H1 (cell line): ENCODE measurements around the gene MAGEC2. TPM values are rescaled to one million over a fixed set of nuclear protein-coding genes. Genes with fewer than 3 reads are reported as not detected.

Source experiments
- CTCF ChIA-PET: fragments of 300-600 bp; sonication (Branson Sonifier 250); formaldehyde crosslinking; loops from one replicate; lab custom pipeline; 2021; ENCODE audit not compliant: partially characterized antibody; lab: Charles Lee
- POLR2A ChIA-PET: fragments of 300-600 bp; sonication (Branson Sonifier 250); formaldehyde crosslinking; loops from one replicate; lab custom pipeline; 2021; ENCODE audit warnings: inconsistent platforms; ENCODE audit not compliant: partially characterized antibody; lab: Charles Lee
- DNase-seq, 2 experiments: peaks; one replicate each; pipeline versions ENCODE4 v3.0.0 to v3.0.0-alpha.2; 2010 to 2022; ENCODE audit warnings: low spot score in 2 of 2, low read depth in 1 of 2, mixed read lengths in 1 of 2
- FAIRE-seq: peaks from 2 replicates; lab custom pipeline; 2011; peaks lifted over from hg19 to GRCh38; lab: Jason Lieb, UNC
- H2AFZ ChIP-seq: 2 replicates; pipeline ENCODE4 v1.8.1; 2012; ENCODE audit warnings: low read length, inconsistent platforms
- H2AK5ac ChIP-seq: 2 replicates; pipeline ENCODE4 v1.6.1; 2013; ENCODE audit warnings: low read depth, low read length
- H2BK120ac ChIP-seq: replicated peaks from 2 replicates; pipeline ENCODE3; 2013; ENCODE audit warnings: low read depth, low read length, inconsistent platforms
- H2BK12ac ChIP-seq: 2 replicates; pipeline ENCODE4 v1.6.1; 2013; ENCODE audit warnings: low read depth, low read length
- H2BK15ac ChIP-seq: 2 replicates; pipeline ENCODE4 v1.6.1; 2013; ENCODE audit warnings: low read length
- H2BK20ac ChIP-seq: 2 replicates; pipeline ENCODE4 v1.6.1; 2013; ENCODE audit warnings: low read length
- H2BK5ac ChIP-seq: 2 replicates; pipeline ENCODE4 v1.6.1; 2013; ENCODE audit warnings: low read depth, low read length
- H3K14ac ChIP-seq: 2 replicates; pipeline ENCODE4 v1.6.1; 2013; ENCODE audit warnings: inconsistent platforms; ENCODE audit not compliant: insufficient read length
- H3K18ac ChIP-seq: 2 replicates; pipeline ENCODE4 v1.6.1; 2013; ENCODE audit warnings: low read length; ENCODE audit errors: extremely low read depth
- H3K23ac ChIP-seq: 2 replicates; pipeline ENCODE4 v1.6.1; 2013; ENCODE audit warnings: inconsistent platforms; ENCODE audit not compliant: insufficient read length
- H3K23me2 ChIP-seq: 2 replicates; pipeline ENCODE4 v1.6.1; 2013; ENCODE audit warnings: low read depth, low read length
- H3K27ac ChIP-seq: 2 replicates; pipeline ENCODE4 v1.6.1; 2011; ENCODE audit warnings: low read depth, low read length, inconsistent platforms
- H3K27me3 ChIP-seq, 4 experiments: replicated peaks in 1 of 4; 1 replicate in 1 of 4; 2 replicates in 3 of 4; pipeline versions ENCODE4 v1.6.1 to v1.8.1; 2011 to 2013; ENCODE audit warnings: low read length in 3 of 4, mild to moderate bottlenecking in 3 of 4, inconsistent platforms in 2 of 4, mixed read lengths in 2 of 4, moderate library complexity in 1 of 4; ENCODE audit not compliant: control insufficient read depth in 3 of 4, insufficient read depth in 3 of 4; ENCODE audit errors: extremely low read depth in 1 of 4
- H3K36me3 ChIP-seq, 4 experiments: 2 replicates each; pipeline versions ENCODE4 v1.6.1 to v1.8.1; 2011 to 2013; ENCODE audit warnings: mild to moderate bottlenecking in 4 of 4, low read length in 3 of 4, moderate library complexity in 2 of 4, control low read depth in 1 of 4, inconsistent platforms in 1 of 4; ENCODE audit not compliant: insufficient read depth in 4 of 4, control insufficient read depth in 2 of 4
- H3K4ac ChIP-seq: replicated peaks from 2 replicates; pipeline ENCODE3; 2013; ENCODE audit warnings: low read length, low read depth, mixed read lengths, inconsistent platforms; ENCODE audit not compliant: insufficient read length
- H3K4me1 ChIP-seq, 4 experiments: replicated peaks in 1 of 4; 1 replicate in 1 of 4; 2 replicates in 3 of 4; pipeline versions ENCODE4 v1.6.1 to v1.8.1; 2011 to 2013; ENCODE audit warnings: low read length in 3 of 4, inconsistent platforms in 2 of 4, mixed read lengths in 1 of 4; ENCODE audit not compliant: insufficient read depth in 4 of 4, control insufficient read depth in 3 of 4
- H3K4me2 ChIP-seq, 2 experiments: 2 replicates each; pipeline versions ENCODE4 v1.6.1 to v1.8.1; 2011 to 2013; ENCODE audit warnings: low read depth in 2 of 2, low read length in 2 of 2, control low read depth in 1 of 2, inconsistent platforms in 1 of 2, mild to moderate bottlenecking in 1 of 2; ENCODE audit not compliant: insufficient read depth in 1 of 2
- H3K4me3 ChIP-seq, 4 experiments: fragments of 200-600, 300-600 bp in 1 of 4; sonication (generic), shearing (Covaris generic), sonication (Bioruptor Twin) in 1 of 4; 2 replicates each; pipeline versions ENCODE4 v1.5.1 to v1.8.1; 2011 to 2016; ENCODE audit warnings: low read length in 4 of 4, low read depth in 3 of 4, control low read depth in 2 of 4, inconsistent platforms in 2 of 4, mild to moderate bottlenecking in 2 of 4, mixed read lengths in 1 of 4, moderate library complexity in 1 of 4; ENCODE audit not compliant: insufficient read depth in 2 of 4; ENCODE audit errors: extremely low read depth in 1 of 4
- H3K56ac ChIP-seq: replicated peaks from 2 replicates; pipeline ENCODE3; 2013; ENCODE audit warnings: low read depth, mild to moderate bottlenecking, mixed read lengths, low read length, inconsistent platforms; ENCODE audit not compliant: insufficient read length
- H3K79me1 ChIP-seq: 2 replicates; pipeline ENCODE4 v1.6.1; 2013; ENCODE audit warnings: low read depth, low read length, control low read depth
- H3K79me2 ChIP-seq, 2 experiments: 2 replicates each; pipeline versions ENCODE4 v1.6.1 to v1.8.1; 2012 to 2013; ENCODE audit warnings: low read length in 2 of 2, mild to moderate bottlenecking in 2 of 2, inconsistent platforms in 1 of 2; ENCODE audit not compliant: insufficient read depth in 2 of 2, control insufficient read depth in 1 of 2
- H3K9ac ChIP-seq, 4 experiments: replicated peaks in 1 of 4; 1 replicate in 1 of 4; 2 replicates in 3 of 4; pipeline versions ENCODE4 v1.6.1 to v1.8.1; 2011 to 2013; ENCODE audit warnings: low read depth in 3 of 4, low read length in 3 of 4, control low read depth in 2 of 4, mild to moderate bottlenecking in 2 of 4, moderate library complexity in 2 of 4, inconsistent platforms in 1 of 4; ENCODE audit errors: extremely low read depth in 1 of 4
- H3K9me3 ChIP-seq, 2 experiments: 2 replicates each; pipeline versions ENCODE4 v1.6.1 to v1.8.1; 2012 to 2013; ENCODE audit warnings: mild to moderate bottlenecking in 2 of 2, moderate library complexity in 2 of 2, control low read depth in 1 of 2, inconsistent platforms in 1 of 2, low read depth in 1 of 2, low read length in 1 of 2, mixed read lengths in 1 of 2; ENCODE audit not compliant: insufficient read depth in 2 of 2
- H4K20me1 ChIP-seq, 2 experiments: replicated peaks in 1 of 2; 2 replicates each; pipeline versions ENCODE3 to v1.8.1; 2011 to 2013; ENCODE audit warnings: inconsistent platforms in 2 of 2, low read length in 2 of 2, mild to moderate bottlenecking in 1 of 2; ENCODE audit not compliant: insufficient read depth in 2 of 2, control insufficient read depth in 1 of 2
- H4K5ac ChIP-seq: 2 replicates; pipeline ENCODE4 v1.6.1; 2013; ENCODE audit warnings: low read length, low read depth, mixed read lengths, inconsistent platforms; ENCODE audit not compliant: insufficient read length
- H4K8ac ChIP-seq: 2 replicates; pipeline ENCODE4 v1.8.0; 2013; ENCODE audit warnings: mild to moderate bottlenecking, moderate library complexity, low read length, inconsistent platforms; ENCODE audit not compliant: insufficient read depth; ENCODE audit errors: extremely low read depth
- H4K91ac ChIP-seq: replicated peaks from 2 replicates; pipeline ENCODE3; 2013; ENCODE audit warnings: low read length, mixed read lengths, inconsistent platforms; ENCODE audit not compliant: insufficient read length
- ASH2L ChIP-seq: fragments of 200-600, 300-600 bp; sonication (generic); IDR thresholded peaks from one replicate; pipeline ENCODE4 v1.7.1; 2017; ENCODE audit warnings: low read length
- CTBP2 ChIP-seq: IDR thresholded peaks from 2 replicates; pipeline ENCODE4 v1.7.0; 2011; ENCODE audit warnings: borderline replicate concordance, mild to moderate bottlenecking, moderate library complexity, mixed read lengths, low read length; ENCODE audit not compliant: insufficient read depth, insufficient read length
- EP300 ChIP-seq, 2 experiments: IDR thresholded peaks; 1 replicate in 1 of 2; 2 replicates in 1 of 2; pipeline ENCODE4 v1.6.1; 2011 to 2012; ENCODE audit warnings: low read depth in 2 of 2, low read length in 2 of 2, mild to moderate bottlenecking in 2 of 2, borderline replicate concordance in 1 of 2, inconsistent platforms in 1 of 2, moderate library complexity in 1 of 2
- KDM1A ChIP-seq: fragments of 200-600, 300-600 bp; sonication (generic); IDR thresholded peaks from 2 replicates; pipeline ENCODE4 v1.7.1; 2016; ENCODE audit warnings: mild to moderate bottlenecking, low read length, borderline replicate concordance
- KDM4A ChIP-seq: IDR thresholded peaks from one replicate; pipeline ENCODE4 v1.7.1; 2012; ENCODE audit warnings: low read depth, mild to moderate bottlenecking, moderate library complexity, low read length, inconsistent platforms; ENCODE audit not compliant: severe bottlenecking
- PHF8 ChIP-seq: fragments of 200-600 bp; sonication (generic); conservative IDR thresholded peaks from 2 replicates; pipeline ENCODE4 v1.7.1; 2012; ENCODE audit warnings: low read depth, mild to moderate bottlenecking, inconsistent platforms, low read length, moderate library complexity
- POLR2A ChIP-seq, 2 experiments: IDR thresholded peaks; 1 replicate in 1 of 2; 2 replicates in 1 of 2; pipeline ENCODE4 v1.6.1; 2011; ENCODE audit warnings: low read depth in 2 of 2, low read length in 2 of 2, mild to moderate bottlenecking in 2 of 2; ENCODE audit errors: control extremely low read depth in 1 of 2
- SAP30 ChIP-seq: fragments of 300-600 bp; sonication (generic); IDR thresholded peaks from 2 replicates; pipeline ENCODE4 v1.7.1; 2012; ENCODE audit warnings: low read length, moderate library complexity, mild to moderate bottlenecking, inconsistent platforms; ENCODE audit not compliant: insufficient read depth, insufficient replicate concordance
- TAF1 ChIP-seq: IDR thresholded peaks from 2 replicates; pipeline ENCODE4 v1.6.1; 2011; ENCODE audit warnings: mild to moderate bottlenecking, low read depth, low read length
- TAF7 ChIP-seq: optimal IDR thresholded peaks from 2 replicates; pipeline ENCODE3; 2011; ENCODE audit warnings: low read depth, mild to moderate bottlenecking, inconsistent platforms, low read length, moderate library complexity, borderline replicate concordance
- TBP ChIP-seq: IDR thresholded peaks from 2 replicates; pipeline ENCODE4 v1.6.1; 2011; ENCODE audit warnings: low read depth, low read length, improper control_type of control experiment
- ZNF274 ChIP-seq: IDR thresholded peaks from 2 replicates; pipeline ENCODE4 v1.7.0; 2012; ENCODE audit warnings: low read length, borderline replicate concordance; ENCODE audit errors: extremely low read depth
- WGBS, 2 experiments: shearing (Covaris generic) in 1 of 2; methylation state at CpG; one replicate each; pipeline versions ENCODE4 v1.1.6 to v1.1.7; 2013 to 2015; ENCODE audit warnings: low lambda C conversion rate in 2 of 2, mixed read lengths in 2 of 2, inconsistent platforms in 1 of 2, low coverage in 1 of 2, missing lambda C conversion rate in 1 of 2; ENCODE audit not compliant: insufficient replicate concordance in 2 of 2, insufficient coverage in 1 of 2, insufficient read length in 1 of 2; ENCODE audit errors: extremely low coverage in 1 of 2, missing lambda C conversion rate in 1 of 2; 5-methylcytosine and 5-hydroxymethylcytosine counted together
- polyA plus RNA-seq, 7 experiments: library from polyadenylated mRNA; depleted of rRNA in 3 of 7; stranded (reverse) in 5 of 7; unstranded in 2 of 7; fragments of >200 nt in 5 of 7; fragments of 200-250 nt in 2 of 7; gene quantifications; 1 replicate in 5 of 7; 2 replicates in 1 of 7; 4 replicates in 1 of 7; pipeline versions ENCODE4 v1.2.1 to v1.2.3, GENCODE V29; 2011 to 2013; ENCODE audit warnings: missing spikeins in 2 of 7, mixed read lengths in 2 of 7
- total RNA-seq: library from RNA; stranded (reverse); fragmentation: NEBNext Ultra II Directional; extraction: Animal tissue kit (Norgen Biotek cat#: 25700); gene quantifications from 2 replicates; pipeline ENCODE4 v1.2.1, GENCODE V29; 2021
- TF ChIP-seq, protein P1 (sequence below): IDR thresholded peaks from 2 replicates; pipeline ENCODE4 v1.6.1; 2012; ENCODE audit warnings: low read length, inconsistent platforms

The MAGEC2 gene
- total and polyA plus RNA-seq, 2 of the 8 experiments (the other 6 are each of a cell fraction or from before 2014, with no cell fraction given): not detected

DNA sequence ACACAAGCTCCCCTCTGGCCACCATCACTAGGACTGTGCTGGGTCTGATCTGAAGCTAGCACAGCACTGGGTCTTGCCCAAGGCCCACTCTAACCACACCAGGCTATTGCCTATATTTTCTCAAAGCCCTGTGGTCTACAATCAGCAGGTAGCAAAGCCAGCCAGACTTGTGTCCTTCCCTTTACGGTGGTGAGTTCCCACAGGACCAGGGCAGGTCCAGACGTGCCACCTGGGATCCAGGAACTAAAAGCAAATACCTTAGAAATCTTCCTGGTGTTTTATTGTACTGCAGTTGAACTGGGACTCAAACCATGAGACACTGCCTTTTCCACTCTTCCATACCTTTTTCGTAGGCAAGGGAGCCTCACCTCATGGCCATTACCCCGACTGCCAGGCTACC lies 9.0 kb upstream of the MAGEC2 start:
- Histone ChIP-seq H3K4me1 (no peaks in the 10 kb centered on the region), H2BK12ac (no peak overlapping the region), H3K4me3 (no peak overlapping the region), H3K4ac (no peak overlapping the region), H3K23ac (no peak overlapping the region), H3K18ac (no peak overlapping the region), H4K20me1 (no peaks in the 10 kb centered on the region), H3K4me2 (no peak overlapping the region), H3K9ac (no peak overlapping the region), H2BK15ac (no peak overlapping the region), H3K9me3 (no peaks in the 10 kb centered on the region), H4K91ac (no peak overlapping the region), H2BK5ac (no peak overlapping the region), H2BK20ac (no peak overlapping the region), H2BK120ac (no peak overlapping the region), H3K79me2 (no peaks in the 10 kb centered on the region), H4K8ac (no peak overlapping the region), H3K27ac (no peak overlapping the region), H2AK5ac (no peak overlapping the region), H3K79me1 (no peaks in the 10 kb centered on the region), H3K23me2 (no peaks in the 10 kb centered on the region), H3K56ac (no peak overlapping the region), H2AFZ (no peak overlapping the region), H4K5ac (no peak overlapping the region), H3K14ac (no peak overlapping the region), H3K27me3 (no peaks in the 10 kb centered on the region), H3K36me3 (no peaks in the 10 kb centered on the region)
- 90% methylated on average over 2 of the region's 4 CpGs; no CpG with 5 or more reads in 1 of the 2 experiments for WGBS, 2 experiments
- ChIA-PET POLR2A (no interaction called here), CTCF (interaction anchor here (0.6 kb wide), 1 partner anchor 100 kb away, joined by 3 read pairs; no protein-coding TSS in a partner anchor)
- no peak for FAIRE-seq
- no peak for DNase-seq
- no peak for TF ChIP-seq KDM4A
- TF ChIP-seq KDM1A: no peak
- TF ChIP-seq TAF7: no peak
- no peak for TF ChIP-seq TAF1
- TF ChIP-seq ZNF274: no peak
- TF ChIP-seq TBP: no peak
- TF ChIP-seq, protein P1, sequence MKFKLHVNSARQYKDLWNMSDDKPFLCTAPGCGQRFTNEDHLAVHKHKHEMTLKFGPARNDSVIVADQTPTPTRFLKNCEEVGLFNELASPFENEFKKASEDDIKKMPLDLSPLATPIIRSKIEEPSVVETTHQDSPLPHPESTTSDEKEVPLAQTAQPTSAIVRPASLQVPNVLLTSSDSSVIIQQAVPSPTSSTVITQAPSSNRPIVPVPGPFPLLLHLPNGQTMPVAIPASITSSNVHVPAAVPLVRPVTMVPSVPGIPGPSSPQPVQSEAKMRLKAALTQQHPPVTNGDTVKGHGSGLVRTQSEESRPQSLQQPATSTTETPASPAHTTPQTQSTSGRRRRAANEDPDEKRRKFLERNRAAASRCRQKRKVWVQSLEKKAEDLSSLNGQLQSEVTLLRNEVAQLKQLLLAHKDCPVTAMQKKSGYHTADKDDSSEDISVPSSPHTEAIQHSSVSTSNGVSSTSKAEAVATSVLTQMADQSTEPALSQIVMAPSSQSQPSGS: no peak
- TF ChIP-seq PHF8: no peak
- no peak for TF ChIP-seq EP300 (IDR thresholded peaks at IDR 0.05; ENCODE audit: borderline replicate concordance in 1 of 2, low read depth in 2 of 2, low read length in 2 of 2)
- no peak for TF ChIP-seq CTBP2
- TF ChIP-seq ASH2L: no peak
- no peak for TF ChIP-seq POLR2A (IDR thresholded peaks at IDR 0.05; ENCODE audit: control extremely low read depth in 1 of 2, low read depth in 2 of 2, low read length in 2 of 2)
- no peak for TF ChIP-seq SAP30
